Calu3 (cell line): ENCODE results near the gene TMEM269. TPM values are rescaled to one million over a fixed set of nuclear protein-coding genes. Genes with fewer than 3 reads are reported as not detected.

ENCODE experiments used
- BruUV-seq: library from RNA; stranded (reverse); fragments of 400-500 nt; replicated peaks from 2 replicates; lab custom pipeline; 2021; lab: Mats Ljungman, UMichigan
- CTCF ChIA-PET: fragments of 300-600 bp; sonication (Branson Sonifier 250); formaldehyde crosslinking; loops from one replicate; lab custom pipeline; 2022; ENCODE audit warnings: antibody characterized with exemption; lab: Charles Lee
- DNase-seq: peaks from one replicate; pipeline ENCODE4 v3.0.0; 2022
- H3K27ac Mint-ChIP-seq: one replicate; pipeline ENCODE4 v1.8.0; 2022; ENCODE audit warnings: mixed read lengths; ENCODE audit not compliant: unreplicated experiment
- H3K27me3 Mint-ChIP-seq: one replicate; pipeline ENCODE4 v1.8.0; 2022; ENCODE audit warnings: mixed read lengths; ENCODE audit not compliant: unreplicated experiment
- H3K36me3 Mint-ChIP-seq: one replicate; pipeline ENCODE4 v1.8.0; 2022; ENCODE audit warnings: mild to moderate bottlenecking, moderate library complexity, mixed read lengths; ENCODE audit not compliant: insufficient read depth, unreplicated experiment
- H3K4me1 Mint-ChIP-seq: one replicate; pipeline ENCODE4 v1.8.0; 2022; ENCODE audit warnings: mild to moderate bottlenecking, low read depth, mixed read lengths; ENCODE audit not compliant: unreplicated experiment
- H3K4me3 Mint-ChIP-seq: one replicate; pipeline ENCODE4 v1.8.0; 2022; ENCODE audit warnings: mild to moderate bottlenecking, low read depth, moderate library complexity, mixed read lengths; ENCODE audit not compliant: unreplicated experiment
- H3K9me3 Mint-ChIP-seq: one replicate; pipeline ENCODE4 v1.8.0; 2022; ENCODE audit warnings: low read depth, mixed read lengths; ENCODE audit not compliant: unreplicated experiment
- intact Hi-C: fragments of 100-400 bp; cut with micrococcal nuclease; formaldehyde crosslinking; loops from one replicate; pipeline ENCODE4 v1.10.0; 2022; ENCODE audit not compliant: unreplicated experiment
- total RNA-seq: library from RNA; stranded (reverse); gene quantifications from 2 replicates; pipeline ENCODE4 v1.2.3, GENCODE V29; 2022
- TF ChIP-seq, protein P1 (sequence below): fragments of 200-600 bp; IDR thresholded peaks from one replicate; pipeline ENCODE4 v1.8.0; 2022; ENCODE audit warnings: antibody characterized with exemption; ENCODE audit not compliant: unreplicated experiment

The TMEM269 gene
- total RNA-seq, 1 experiment from 2014 or later = 0.94 TPM

DNA sequence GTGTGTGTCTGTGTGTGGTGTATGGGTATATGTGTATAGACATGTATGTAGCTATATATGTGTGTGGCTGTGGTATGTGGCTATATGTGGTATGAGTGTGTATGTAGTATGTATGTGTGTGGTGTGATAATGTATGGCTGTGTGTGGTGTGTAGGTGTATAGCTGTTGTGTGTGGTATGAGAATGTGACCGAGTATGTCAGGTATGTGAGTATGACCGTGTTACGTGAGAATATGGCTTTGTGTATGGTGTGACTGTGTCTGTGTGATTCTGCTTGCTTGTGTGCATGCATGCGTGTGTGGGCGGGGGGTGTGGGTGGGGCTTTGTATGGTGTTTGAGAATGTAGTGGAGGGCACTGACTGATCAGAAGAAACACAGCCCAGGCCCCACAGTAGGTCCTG is 65.2 kb downstream of the TMEM269 start:
- H3K36me3 Mint-ChIP-seq = peaks cover 24% of the 10 kb centered on the region
- no peak for DNase-seq
- H3K27me3 Mint-ChIP-seq = no peaks in the 10 kb centered on the region
- CTCF ChIA-PET = no interaction called here
- H3K4me3 Mint-ChIP-seq = no peak overlapping the region
- peaks cover 25% of the 10 kb centered on the region for H3K4me1 Mint-ChIP-seq
- TF ChIP-seq, protein P1, sequence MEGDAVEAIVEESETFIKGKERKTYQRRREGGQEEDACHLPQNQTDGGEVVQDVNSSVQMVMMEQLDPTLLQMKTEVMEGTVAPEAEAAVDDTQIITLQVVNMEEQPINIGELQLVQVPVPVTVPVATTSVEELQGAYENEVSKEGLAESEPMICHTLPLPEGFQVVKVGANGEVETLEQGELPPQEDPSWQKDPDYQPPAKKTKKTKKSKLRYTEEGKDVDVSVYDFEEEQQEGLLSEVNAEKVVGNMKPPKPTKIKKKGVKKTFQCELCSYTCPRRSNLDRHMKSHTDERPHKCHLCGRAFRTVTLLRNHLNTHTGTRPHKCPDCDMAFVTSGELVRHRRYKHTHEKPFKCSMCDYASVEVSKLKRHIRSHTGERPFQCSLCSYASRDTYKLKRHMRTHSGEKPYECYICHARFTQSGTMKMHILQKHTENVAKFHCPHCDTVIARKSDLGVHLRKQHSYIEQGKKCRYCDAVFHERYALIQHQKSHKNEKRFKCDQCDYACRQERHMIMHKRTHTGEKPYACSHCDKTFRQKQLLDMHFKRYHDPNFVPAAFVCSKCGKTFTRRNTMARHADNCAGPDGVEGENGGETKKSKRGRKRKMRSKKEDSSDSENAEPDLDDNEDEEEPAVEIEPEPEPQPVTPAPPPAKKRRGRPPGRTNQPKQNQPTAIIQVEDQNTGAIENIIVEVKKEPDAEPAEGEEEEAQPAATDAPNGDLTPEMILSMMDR = no peak
- BruUV-seq = no TSS peak
- H3K9me3 Mint-ChIP-seq = no peaks in the 10 kb centered on the region
- intact Hi-C loops = no loop called here
- no peak overlapping the region for H3K27ac Mint-ChIP-seq

Other genes with a start within 250 kb of the TMEM269 start
- 58.6 and 68.3 TPM in 2 replicates for gene PPIH, start 126.6 kb upstream of the TMEM269 start, total RNA-seq
- 808 and 937 TPM in 2 replicates for gene YBX1, start 102.6 kb upstream of the TMEM269 start, total RNA-seq
- not detected in 2 replicates for gene CLDN19, start 44.8 kb upstream of the TMEM269 start, total RNA-seq
- gene P3H1, start 18.0 kb upstream of the TMEM269 start, total RNA-seq = 27.9 and 35.1 TPM in 2 replicates
- gene C1orf50, start 17.7 kb upstream of the TMEM269 start, total RNA-seq = 7.7 and 9.4 TPM in 2 replicates
- gene ERMAP, start 32.1 kb downstream of the TMEM269 start, total RNA-seq = 8.0 and 9.3 TPM in 2 replicates
- gene SVBP, start 32.4 kb downstream of the TMEM269 start, total RNA-seq = 10.1 and 10.8 TPM in 2 replicates
- 11.8 and 12.0 TPM in 2 replicates for gene ZNF691, start 61.6 kb downstream of the TMEM269 start, total RNA-seq
- gene SLC2A1, start 173.9 kb downstream of the TMEM269 start, total RNA-seq = 163 and 183 TPM in 2 replicates